Measurements from ENCODE around the gene PHF23.

PHF23 gene

GRCh38 chr17:7242717-7243452, 3.6 kb upstream of the PHF23 start:
- H3K4me3 ChIP-seq (ENCODE audit: control insufficient read depth, low read depth, low read length): peak overlapping the region; percentile 67
- DNase-seq (ENCODE audit: low read depth): peak; percentile 87
- no peak for TF ChIP-seq CTCF (IDR thresholded peaks at IDR 0.05; ENCODE audit: control insufficient read depth, insufficient read depth, low read depth, low read length, missing control alignments)

- DNase-seq (ENCODE audit: low read depth): peak; percentile 71
- TF ChIP-seq CTCF (IDR thresholded peaks at IDR 0.05; ENCODE audit: control insufficient read depth, insufficient read depth, low read depth, low read length, missing control alignments): no peak
- H3K4me3 ChIP-seq (ENCODE audit: control insufficient read depth, low read depth, low read length): peak within 1 kb of the TSS; percentile 67
Measured at GRCh38 chr17:7241783-7242716, 2.8 kb upstream of the PHF23 start, which contains the start of gene GABARAP. Gene GABARAP (minus strand): TSS chr17:7242449. CDS start chr17:7242330, 119 bp downstream.

- H3K4me3 ChIP-seq (ENCODE audit: control insufficient read depth, low read depth, low read length): peak overlapping the region; percentile 67
- no peak for TF ChIP-seq CTCF (IDR thresholded peaks at IDR 0.05; ENCODE audit: control insufficient read depth, insufficient read depth, low read depth, low read length, missing control alignments)
- DNase-seq (ENCODE audit: low read depth): no peak
Measured at GRCh38 chr17:7241090-7241733, 2.0 kb upstream of the PHF23 start.

GRCh38 chr17:7240375-7240774, 1.1 kb upstream of the PHF23 start:
- no peak for DNase-seq (ENCODE audit: low read depth)
- H3K4me3 ChIP-seq (ENCODE audit: control insufficient read depth, low read depth, low read length): peak overlapping the region; percentile 67
- no peak for TF ChIP-seq CTCF (IDR thresholded peaks at IDR 0.05; ENCODE audit: control insufficient read depth, insufficient read depth, low read depth, low read length, missing control alignments)

GRCh38 chr17:7238420-7239090, 702 bp downstream of the PHF23 start:
- TF ChIP-seq CTCF (IDR thresholded peaks at IDR 0.05; ENCODE audit: control insufficient read depth, insufficient read depth, low read depth, low read length, missing control alignments): no peak
- no peak for DNase-seq (ENCODE audit: low read depth)

More at GRCh38 chr17:7238420-7239090, 702 bp downstream of the PHF23 start:
- H3K4me3 ChIP-seq (ENCODE audit: control insufficient read depth, low read depth, low read length): peak overlapping the region; percentile 73

All from AG09309 (cell line).